Esophagus muscularis mucosa (tissue), 4 donors: ENCODE measurements around the gene SPATA33.

Experiments used
- EP300 ChIP-seq: sonication (generic); formaldehyde crosslinking; IDR thresholded peaks from one replicate; pipeline ENCODE4 v1.6.1; 2017; ENCODE audit warnings: antibody characterized with exemption
- POLR2A ChIP-seq: fragments of 450-650 bp; IDR thresholded peaks from one replicate; pipeline ENCODE4 v1.6.1; 2017; ENCODE audit warnings: antibody characterized with exemption, moderate library complexity, mild to moderate bottlenecking, low read depth
- POLR2AphosphoS5 ChIP-seq, 2 donors: sonication (generic); formaldehyde crosslinking; IDR thresholded peaks; one replicate each; pipeline ENCODE4 v1.6.1; 2017; ENCODE audit warnings: antibody characterized with exemption in 2 of 2
- TF ChIP-seq, protein P1 (sequence below), 3 experiments: fragments of 200-600 bp in 2 of 3; fragments of 450-650 bp in 1 of 3; sonication (generic) in 2 of 3; IDR thresholded peaks; one replicate each; pipeline ENCODE4 v1.5.1; 2017 to 2019; ENCODE audit warnings: antibody characterized with exemption in 3 of 3, mild to moderate bottlenecking in 2 of 3, moderate library complexity in 1 of 3

DNA sequence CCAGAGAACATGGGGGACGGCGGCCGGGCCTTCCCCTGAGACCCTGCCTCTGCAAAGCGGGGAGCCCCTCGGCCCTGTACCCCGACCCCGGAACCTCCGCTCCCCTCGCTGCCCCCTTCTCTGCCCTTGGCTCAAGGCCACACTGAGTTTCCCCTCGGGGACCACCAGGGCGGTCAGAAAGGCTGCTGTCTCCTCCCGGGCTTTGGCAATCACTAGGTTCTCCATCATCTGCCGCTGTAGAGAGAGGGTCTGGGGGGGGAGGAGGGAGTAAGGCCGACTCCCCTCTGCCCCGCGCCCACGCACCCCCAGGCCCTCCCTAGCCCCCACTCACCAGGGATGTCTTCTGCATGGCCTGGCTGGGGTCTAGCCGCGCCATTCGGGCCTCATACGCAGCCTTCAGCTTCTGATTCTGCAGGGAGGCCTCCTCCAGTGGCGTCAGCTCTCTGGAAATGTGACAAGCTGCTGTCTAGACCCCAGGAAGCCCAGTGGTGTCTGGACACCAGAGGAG lies 54.7 kb downstream of the SPATA33 start:
- TF ChIP-seq EP300 = no peak
- no peak for TF ChIP-seq POLR2A
- TF ChIP-seq, protein P1, sequence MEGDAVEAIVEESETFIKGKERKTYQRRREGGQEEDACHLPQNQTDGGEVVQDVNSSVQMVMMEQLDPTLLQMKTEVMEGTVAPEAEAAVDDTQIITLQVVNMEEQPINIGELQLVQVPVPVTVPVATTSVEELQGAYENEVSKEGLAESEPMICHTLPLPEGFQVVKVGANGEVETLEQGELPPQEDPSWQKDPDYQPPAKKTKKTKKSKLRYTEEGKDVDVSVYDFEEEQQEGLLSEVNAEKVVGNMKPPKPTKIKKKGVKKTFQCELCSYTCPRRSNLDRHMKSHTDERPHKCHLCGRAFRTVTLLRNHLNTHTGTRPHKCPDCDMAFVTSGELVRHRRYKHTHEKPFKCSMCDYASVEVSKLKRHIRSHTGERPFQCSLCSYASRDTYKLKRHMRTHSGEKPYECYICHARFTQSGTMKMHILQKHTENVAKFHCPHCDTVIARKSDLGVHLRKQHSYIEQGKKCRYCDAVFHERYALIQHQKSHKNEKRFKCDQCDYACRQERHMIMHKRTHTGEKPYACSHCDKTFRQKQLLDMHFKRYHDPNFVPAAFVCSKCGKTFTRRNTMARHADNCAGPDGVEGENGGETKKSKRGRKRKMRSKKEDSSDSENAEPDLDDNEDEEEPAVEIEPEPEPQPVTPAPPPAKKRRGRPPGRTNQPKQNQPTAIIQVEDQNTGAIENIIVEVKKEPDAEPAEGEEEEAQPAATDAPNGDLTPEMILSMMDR (IDR thresholded peaks at IDR 0.05) = no peak
- no peak for TF ChIP-seq POLR2AphosphoS5 (IDR thresholded peaks at IDR 0.05)
